Measurements from ENCODE around the gene GLDN. TPM values are rescaled to one million over a fixed set of nuclear protein-coding genes. Genes with fewer than 3 reads are reported as not detected.
"Not testable (repeated sequence)": the region's sequence is repeated elsewhere in the genome, so short reads cannot be mapped to it uniquely, and the experiment has no call there.

The GLDN gene
- total and polyA plus RNA-seq, 2 of the 4 experiments (the other 2 are of a cell fraction): under 0.01 TPM; not detected in 1

GRCh38 chr15:51446029-51446744 lies 104.7 kb downstream of the GLDN start:
- POLR2A ChIA-PET (ENCODE audit: unreplicated experiment); H3K23ac ChIP-seq (ENCODE audit: low read depth, low read length); H2BK120ac ChIP-seq (ENCODE audit: low read depth, low read length); BruUV-seq (replicated peaks); H3K14ac ChIP-seq (replicated peaks; ENCODE audit: low read depth, low read length); H2AFZ ChIP-seq (replicated peaks; ENCODE audit: low read length, poor library complexity); H4K20me1 ChIP-seq (ENCODE audit: insufficient read depth, low read length); H2BK20ac ChIP-seq (ENCODE audit: low read depth, low read length); ATAC-seq (ENCODE audit: low read depth); H3K4ac ChIP-seq (ENCODE audit: low read depth, low read length); H3K9me3 ChIP-seq (ENCODE audit: control insufficient read depth, insufficient read depth, low read length); DNase-seq; H2AK5ac ChIP-seq (ENCODE audit: low read depth, low read length); H4K5ac ChIP-seq (ENCODE audit: low read depth, low read length); H2BK5ac ChIP-seq (ENCODE audit: low read depth, low read length, poor library complexity, severe bottlenecking); H3K9me1 ChIP-seq (ENCODE audit: insufficient read depth, low read length); H3K18ac ChIP-seq (ENCODE audit: low read depth, low read length); H3K4me3 ChIP-seq (ENCODE audit: insufficient read depth, low read depth, low read length); H3K27me3 ChIP-seq (ENCODE audit: control insufficient read depth, insufficient read depth, low read length); CTCF ChIA-PET; H3K56ac ChIP-seq (ENCODE audit: extremely low read depth, insufficient read depth, low read length); dilution Hi-C loops (cut with HindIII; ENCODE audit: low sequenced_read_pairs, unreplicated experiment); H4K8ac ChIP-seq (ENCODE audit: low read depth in 2 of 2, low read length in 2 of 2); H2BK15ac ChIP-seq (ENCODE audit: low read depth, low read length); H3K36me3 ChIP-seq (ENCODE audit: control insufficient read depth, insufficient read depth, low read length); H3K4me2 ChIP-seq (ENCODE audit: low read depth, low read length); intact Hi-C loops (cut with micrococcal nuclease); H3K27ac ChIP-seq (ENCODE audit: insufficient read depth, low read length); H3K79me1 ChIP-seq (ENCODE audit: low read depth in 1 of 2, low read length in 2 of 2); H3K4me1 ChIP-seq (ENCODE audit: control insufficient read depth, insufficient read depth, low read length); in situ Hi-C loops (cut with MboI; ENCODE audit: low sequenced_read_pairs); H4K91ac ChIP-seq (ENCODE audit: insufficient read depth, low read depth, low read length); H3K9ac ChIP-seq (ENCODE audit: low read depth, low read length); H2AK9ac ChIP-seq (replicated peaks; ENCODE audit: low read depth, low read length, poor library complexity): not testable (repeated sequence)
- WGBS, 2 experiments (ENCODE audit: extremely low coverage in 2 of 2, insufficient read length in 1 of 2): no CpG with 5 or more reads among the region's 5 CpGs
